Fibroblast of mammary gland (primary cell): Measurements from ENCODE around the gene SNHG17.
"Not testable (repeated sequence)": the region's sequence is repeated elsewhere in the genome, so short reads cannot be mapped to it uniquely, and the experiment has no call there.

ENCODE experiments used
- DNase-seq: peaks from one replicate; pipeline ENCODE4 v3.0.0-alpha.2; 2010; ENCODE audit warnings: low read depth
- H3K4me3 ChIP-seq: 2 replicates; pipeline ENCODE4 v1.5.1; 2011; ENCODE audit warnings: low read depth, mild to moderate bottlenecking, low read length, moderate library complexity; ENCODE audit not compliant: control insufficient read depth
- TF ChIP-seq, protein P1 (sequence below): conservative IDR thresholded peaks from 2 replicates; pipeline ENCODE4 v1.5.1; 2011; ENCODE audit warnings: low read depth, low read length, inconsistent platforms; ENCODE audit not compliant: control insufficient read depth, insufficient read depth

The SNHG17 gene

GRCh38 chr20:38406476-38406875 lies 28.7 kb downstream of the SNHG17 start:
- DNase-seq: no peak

GRCh38 chr20:38405132-38405531 lies 30.0 kb downstream of the SNHG17 start:
- DNase-seq: no peak
- H3K4me3 ChIP-seq: no peak overlapping the region
- TF ChIP-seq, protein P1, sequence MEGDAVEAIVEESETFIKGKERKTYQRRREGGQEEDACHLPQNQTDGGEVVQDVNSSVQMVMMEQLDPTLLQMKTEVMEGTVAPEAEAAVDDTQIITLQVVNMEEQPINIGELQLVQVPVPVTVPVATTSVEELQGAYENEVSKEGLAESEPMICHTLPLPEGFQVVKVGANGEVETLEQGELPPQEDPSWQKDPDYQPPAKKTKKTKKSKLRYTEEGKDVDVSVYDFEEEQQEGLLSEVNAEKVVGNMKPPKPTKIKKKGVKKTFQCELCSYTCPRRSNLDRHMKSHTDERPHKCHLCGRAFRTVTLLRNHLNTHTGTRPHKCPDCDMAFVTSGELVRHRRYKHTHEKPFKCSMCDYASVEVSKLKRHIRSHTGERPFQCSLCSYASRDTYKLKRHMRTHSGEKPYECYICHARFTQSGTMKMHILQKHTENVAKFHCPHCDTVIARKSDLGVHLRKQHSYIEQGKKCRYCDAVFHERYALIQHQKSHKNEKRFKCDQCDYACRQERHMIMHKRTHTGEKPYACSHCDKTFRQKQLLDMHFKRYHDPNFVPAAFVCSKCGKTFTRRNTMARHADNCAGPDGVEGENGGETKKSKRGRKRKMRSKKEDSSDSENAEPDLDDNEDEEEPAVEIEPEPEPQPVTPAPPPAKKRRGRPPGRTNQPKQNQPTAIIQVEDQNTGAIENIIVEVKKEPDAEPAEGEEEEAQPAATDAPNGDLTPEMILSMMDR: no peak

More at GRCh38 chr20:38406476-38406875, 28.7 kb downstream of the SNHG17 start:
- no peak overlapping the region for H3K4me3 ChIP-seq
- TF ChIP-seq, protein P1: no peak

GRCh38 chr20:38404016-38404415 lies 31.1 kb downstream of the SNHG17 start:
- TF ChIP-seq, protein P1: no peak

DNA sequence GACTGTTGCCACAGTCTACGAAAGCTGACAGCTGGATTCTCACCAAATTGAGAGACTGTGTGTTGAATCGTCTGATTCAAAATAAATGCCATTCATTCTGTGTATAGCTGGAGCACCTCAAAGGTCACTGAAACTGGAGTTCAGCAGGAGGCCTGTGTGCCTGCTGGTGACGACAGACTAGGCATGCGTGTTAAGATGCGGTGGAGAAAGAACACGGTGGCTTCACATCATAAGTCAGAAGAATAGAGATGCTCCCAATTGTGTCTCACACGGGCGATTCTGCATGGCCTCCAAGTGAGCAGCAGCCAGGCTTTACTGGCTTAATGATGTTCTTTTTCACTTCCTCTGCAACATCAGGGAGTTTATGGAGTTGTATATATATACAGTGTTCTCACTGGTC lies 32.3 kb downstream of the SNHG17 start:
- no peak for DNase-seq
- TF ChIP-seq, protein P1: no peak
- no peak overlapping the region for H3K4me3 ChIP-seq

More at GRCh38 chr20:38404016-38404415, 31.1 kb downstream of the SNHG17 start:
- DNase-seq: no peak
- H3K4me3 ChIP-seq: no peak overlapping the region

DNA sequence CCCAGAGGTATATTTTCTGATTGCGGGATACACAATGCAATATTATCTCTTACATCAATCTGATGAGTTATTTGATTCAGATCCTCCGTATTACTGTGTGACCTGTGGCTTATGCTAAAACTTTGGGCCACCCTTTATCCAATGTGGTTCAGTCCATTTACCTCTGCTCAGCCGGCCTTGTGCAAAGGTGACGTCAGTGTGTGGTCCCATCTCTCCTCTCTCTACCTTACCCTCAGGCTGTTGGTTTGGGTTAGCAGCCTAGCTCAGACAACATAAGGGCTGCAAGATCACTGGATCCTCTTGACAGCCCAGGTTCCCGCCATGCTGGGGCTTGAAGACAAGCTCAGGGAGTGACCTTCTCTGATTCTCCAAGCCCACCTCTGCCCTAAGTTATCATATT lies 33.0 kb downstream of the SNHG17 start:
- TF ChIP-seq, protein P1: no peak
- H3K4me3 ChIP-seq: no peak overlapping the region
- DNase-seq: no peak

DNA sequence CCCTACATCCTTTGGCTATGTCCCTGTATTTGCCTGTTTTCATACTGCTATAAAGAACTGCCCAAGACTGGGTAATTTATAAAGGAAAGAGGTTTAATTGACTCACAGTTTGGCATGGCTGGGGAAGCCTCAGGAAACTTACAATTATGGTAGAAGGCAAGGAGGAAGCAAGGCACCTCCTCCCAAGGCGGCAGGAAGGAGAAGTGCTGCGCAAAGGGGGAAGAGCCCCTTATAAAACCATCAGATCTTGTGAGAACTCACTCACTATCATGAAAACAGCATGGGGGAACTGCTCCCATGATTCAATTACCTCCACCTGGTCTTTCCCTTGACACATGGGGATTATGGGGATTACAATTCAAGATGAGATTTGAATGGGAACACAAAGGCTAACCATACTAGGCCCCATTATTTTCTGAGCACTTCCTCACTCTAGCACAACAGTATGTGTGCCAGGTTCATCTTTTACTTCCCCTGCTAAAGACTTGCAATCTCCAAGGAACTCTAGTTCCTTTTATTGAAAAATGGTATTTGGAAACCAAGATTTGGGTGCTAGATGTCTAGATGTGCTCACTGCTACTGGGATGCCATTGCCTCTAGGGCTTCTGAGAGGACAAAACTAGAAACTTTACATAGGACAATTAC lies 39.3 kb downstream of the SNHG17 start:
- not testable (repeated sequence) for DNase-seq, H3K4me3 ChIP-seq

GRCh38 chr20:38395165-38395564 lies 40.0 kb downstream of the SNHG17 start:
- peak; percentile 55 for DNase-seq
- TF ChIP-seq, protein P1: no peak

More at GRCh38 chr20:38395165-38395564, 40.0 kb downstream of the SNHG17 start:
- no peak overlapping the region for H3K4me3 ChIP-seq
